NB4 (cell line): ENCODE measurements around the gene PTK6.

ENCODE experiments used
- MYC ChIP-seq: IDR thresholded peaks from 2 replicates; pipeline ENCODE4 v1.6.1; 2011; ENCODE audit warnings: low read depth, low read length
- POLR2A ChIP-seq: IDR thresholded peaks from 2 replicates; pipeline ENCODE4 v1.6.1; 2011; ENCODE audit warnings: mild to moderate bottlenecking; ENCODE audit not compliant: insufficient read length; ENCODE audit errors: extremely low read depth
- TF ChIP-seq, protein P1 (sequence below): IDR thresholded peaks from one replicate; pipeline ENCODE4 v1.5.1; 2012; ENCODE audit warnings: low read depth, low read length
- TF ChIP-seq, protein P2 (sequence below): IDR thresholded peaks from 2 replicates; pipeline ENCODE4 v1.6.1; 2011; ENCODE audit warnings: low read depth, low read length

DNA sequence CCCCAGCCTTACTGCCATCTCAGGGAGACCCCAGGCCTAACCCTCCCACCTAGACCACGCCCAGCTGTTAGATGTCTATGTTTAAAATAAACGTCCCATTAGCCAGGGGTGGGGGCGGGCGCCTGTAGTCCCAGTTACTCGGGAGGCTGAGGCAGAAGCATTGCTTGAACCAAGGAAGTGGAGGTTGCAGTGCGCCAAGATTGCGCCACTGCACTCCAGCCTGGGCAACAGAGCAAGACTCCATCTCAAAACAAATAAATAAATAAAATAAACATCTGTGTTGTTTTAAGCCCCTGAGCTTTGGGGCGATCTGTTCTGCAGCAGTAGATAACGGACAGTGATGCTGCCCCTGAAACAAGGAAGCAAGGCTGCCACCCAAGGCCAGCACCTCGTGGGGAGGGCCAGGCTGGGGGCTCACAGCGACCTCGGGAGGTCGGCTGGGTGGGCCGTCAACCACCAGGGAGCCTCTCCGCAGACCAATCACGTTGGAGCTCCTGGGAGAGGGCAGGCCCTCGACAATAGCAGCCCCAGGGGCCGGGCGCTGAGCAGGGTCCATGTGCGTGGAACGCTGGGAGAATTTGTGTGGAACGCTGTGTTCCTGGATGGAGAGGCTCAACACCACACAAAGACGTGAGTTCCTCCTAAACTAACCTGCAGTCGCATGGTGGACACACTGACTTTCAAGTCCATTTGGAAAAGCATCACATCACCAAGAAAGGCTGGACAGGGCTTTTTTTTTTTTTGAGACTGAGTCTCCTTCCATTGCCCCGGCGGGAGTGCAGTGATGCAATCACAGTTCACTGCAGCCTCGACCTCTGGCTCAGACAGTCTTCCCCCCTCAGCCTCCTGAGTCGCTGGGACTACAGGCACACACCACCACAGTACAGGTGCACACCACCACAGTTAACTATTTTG is 37.9 kb upstream of the PTK6 start:
- TF ChIP-seq, protein P1, sequence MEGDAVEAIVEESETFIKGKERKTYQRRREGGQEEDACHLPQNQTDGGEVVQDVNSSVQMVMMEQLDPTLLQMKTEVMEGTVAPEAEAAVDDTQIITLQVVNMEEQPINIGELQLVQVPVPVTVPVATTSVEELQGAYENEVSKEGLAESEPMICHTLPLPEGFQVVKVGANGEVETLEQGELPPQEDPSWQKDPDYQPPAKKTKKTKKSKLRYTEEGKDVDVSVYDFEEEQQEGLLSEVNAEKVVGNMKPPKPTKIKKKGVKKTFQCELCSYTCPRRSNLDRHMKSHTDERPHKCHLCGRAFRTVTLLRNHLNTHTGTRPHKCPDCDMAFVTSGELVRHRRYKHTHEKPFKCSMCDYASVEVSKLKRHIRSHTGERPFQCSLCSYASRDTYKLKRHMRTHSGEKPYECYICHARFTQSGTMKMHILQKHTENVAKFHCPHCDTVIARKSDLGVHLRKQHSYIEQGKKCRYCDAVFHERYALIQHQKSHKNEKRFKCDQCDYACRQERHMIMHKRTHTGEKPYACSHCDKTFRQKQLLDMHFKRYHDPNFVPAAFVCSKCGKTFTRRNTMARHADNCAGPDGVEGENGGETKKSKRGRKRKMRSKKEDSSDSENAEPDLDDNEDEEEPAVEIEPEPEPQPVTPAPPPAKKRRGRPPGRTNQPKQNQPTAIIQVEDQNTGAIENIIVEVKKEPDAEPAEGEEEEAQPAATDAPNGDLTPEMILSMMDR, result no peak
- TF ChIP-seq, protein P2, sequence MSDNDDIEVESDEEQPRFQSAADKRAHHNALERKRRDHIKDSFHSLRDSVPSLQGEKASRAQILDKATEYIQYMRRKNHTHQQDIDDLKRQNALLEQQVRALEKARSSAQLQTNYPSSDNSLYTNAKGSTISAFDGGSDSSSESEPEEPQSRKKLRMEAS, result no peak
- TF ChIP-seq POLR2A, result no peak
- no peak for TF ChIP-seq MYC
